Fibroblast of lung (primary cell): ENCODE measurements around the gene NDUFS8. TPM values are rescaled to one million over a fixed set of nuclear protein-coding genes. Genes with fewer than 3 reads are reported as not detected.

Experiments used
- DNase-seq, 2 donors: peaks; one replicate each; pipeline versions ENCODE4 v3.0.0 to v3.0.0-alpha.2; 2010; ENCODE audit warnings: low read depth in 2 of 2
- H2AFZ ChIP-seq: 2 replicates; pipeline ENCODE4 v1.5.1; 2012; ENCODE audit warnings: low read length, control low read depth, inconsistent platforms
- H3K27ac ChIP-seq: 2 replicates; pipeline ENCODE4 v1.5.1; 2011; ENCODE audit warnings: low read length, control low read depth; ENCODE audit not compliant: insufficient read depth
- H3K27me3 ChIP-seq: 2 replicates; pipeline ENCODE4 v1.5.1; 2011; ENCODE audit warnings: mild to moderate bottlenecking, low read length; ENCODE audit not compliant: control insufficient read depth, insufficient read depth
- H3K36me3 ChIP-seq: 2 replicates; pipeline ENCODE4 v1.5.1; 2011; ENCODE audit warnings: low read length; ENCODE audit not compliant: control insufficient read depth, insufficient read depth
- H3K4me1 ChIP-seq: 2 replicates; pipeline ENCODE4 v1.5.1; 2011; ENCODE audit warnings: low read length; ENCODE audit not compliant: control insufficient read depth, insufficient read depth; ENCODE audit errors: extremely low read depth
- H3K4me2 ChIP-seq: 2 replicates; pipeline ENCODE4 v1.5.1; 2011; ENCODE audit warnings: low read length, control low read depth; ENCODE audit not compliant: insufficient read depth; ENCODE audit errors: extremely low read depth
- H3K4me3 ChIP-seq, 4 experiments: fragments of 200-600 bp in 1 of 4; sonication (generic) in 1 of 4; replicated peaks in 1 of 4; 2 replicates each; pipeline ENCODE4 v1.5.1; 2011 to 2016; ENCODE audit warnings: low read length in 4 of 4, low read depth in 3 of 4, mild to moderate bottlenecking in 3 of 4, control low read depth in 2 of 4, inconsistent platforms in 1 of 4, mixed read lengths in 1 of 4; ENCODE audit not compliant: insufficient read depth in 1 of 4; ENCODE audit errors: control extremely low read depth in 1 of 4
- H3K79me2 ChIP-seq: 2 replicates; pipeline ENCODE4 v1.5.1; 2012; ENCODE audit warnings: mild to moderate bottlenecking, low read length, inconsistent platforms; ENCODE audit not compliant: control insufficient read depth, insufficient read depth
- H3K9ac ChIP-seq: 2 replicates; pipeline ENCODE4 v1.5.1; 2011; ENCODE audit warnings: mild to moderate bottlenecking, low read length, control low read depth; ENCODE audit not compliant: insufficient read depth
- H3K9me3 ChIP-seq: 2 replicates; pipeline ENCODE4 v1.5.1; 2012; ENCODE audit warnings: low read depth, low read length; ENCODE audit not compliant: control insufficient read depth, insufficient read depth
- H4K20me1 ChIP-seq: 2 replicates; pipeline ENCODE4 v1.5.1; 2011; ENCODE audit warnings: low read length; ENCODE audit not compliant: control insufficient read depth, insufficient read depth; ENCODE audit errors: extremely low read depth
- EZH2 ChIP-seq: IDR thresholded peaks from 2 replicates; pipeline ENCODE4 v1.5.1; 2012; ENCODE audit warnings: low read length, control low read depth, mild to moderate bottlenecking; ENCODE audit errors: missing control alignments
- polyA plus RNA-seq, 2 donors: library from polyadenylated mRNA; depleted of rRNA in 1 of 2; stranded (reverse) in 1 of 2; unstranded in 1 of 2; fragments of >200 nt; gene quantifications; 2 replicates each; pipeline ENCODE4 v1.2.1, GENCODE V29; 2011 to 2012; ENCODE audit warnings: missing spikeins in 1 of 2
- total RNA-seq: library from RNA; depleted of rRNA; stranded (reverse); fragments of >200 nt; gene quantifications from 2 replicates; pipeline ENCODE4 v1.2.1, GENCODE V29; 2014
- TF ChIP-seq, protein P1 (sequence below), 2 donors: IDR thresholded peaks in 1 of 2; conservative IDR thresholded peaks in 1 of 2; 1 replicate in 1 of 2; 2 replicates in 1 of 2; pipeline ENCODE4 v1.5.1; 2011 to 2012; ENCODE audit warnings: low read length in 2 of 2, control low read depth in 1 of 2, inconsistent platforms in 1 of 2, low read depth in 1 of 2, mild to moderate bottlenecking in 1 of 2

Gene NDUFS8
- total and polyA plus RNA-seq, 2 donors (not counting 1 experiment from before 2014, with no cell fraction given), result 36.3 to 148 TPM

DNA sequence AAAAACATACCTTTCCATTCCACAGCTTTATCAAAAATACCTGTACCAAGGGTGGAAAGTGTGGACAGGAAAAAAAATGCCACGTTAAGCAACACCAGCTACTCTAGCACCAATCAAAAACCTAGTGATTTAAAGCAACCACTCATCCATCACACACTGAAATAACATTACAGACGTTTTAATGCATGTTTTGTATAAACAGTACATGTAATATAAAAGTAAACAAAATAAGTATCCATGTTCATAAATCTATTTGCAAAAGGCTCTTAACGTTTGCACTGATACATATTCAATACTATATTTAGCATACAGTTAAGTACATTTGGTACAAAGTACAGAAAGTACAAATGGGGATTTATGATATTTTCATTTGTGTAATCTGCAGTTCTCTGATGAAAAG, 52.0 kb downstream of the NDUFS8 start:
- Histone ChIP-seq H4K20me1 (no peaks in the 10 kb centered on the region), H3K79me2 (no peaks in the 10 kb centered on the region), H2AFZ (no peak overlapping the region), H3K36me3 (no peaks in the 10 kb centered on the region), H3K4me1 (no peaks in the 10 kb centered on the region), H3K27me3 (no peaks in the 10 kb centered on the region), H3K4me2 (no peak overlapping the region), H3K4me3 (no peak overlapping the region), H3K9me3 (no peaks in the 10 kb centered on the region), H3K27ac (no peak overlapping the region), H3K9ac (no peak overlapping the region)
- TF ChIP-seq, protein P1, sequence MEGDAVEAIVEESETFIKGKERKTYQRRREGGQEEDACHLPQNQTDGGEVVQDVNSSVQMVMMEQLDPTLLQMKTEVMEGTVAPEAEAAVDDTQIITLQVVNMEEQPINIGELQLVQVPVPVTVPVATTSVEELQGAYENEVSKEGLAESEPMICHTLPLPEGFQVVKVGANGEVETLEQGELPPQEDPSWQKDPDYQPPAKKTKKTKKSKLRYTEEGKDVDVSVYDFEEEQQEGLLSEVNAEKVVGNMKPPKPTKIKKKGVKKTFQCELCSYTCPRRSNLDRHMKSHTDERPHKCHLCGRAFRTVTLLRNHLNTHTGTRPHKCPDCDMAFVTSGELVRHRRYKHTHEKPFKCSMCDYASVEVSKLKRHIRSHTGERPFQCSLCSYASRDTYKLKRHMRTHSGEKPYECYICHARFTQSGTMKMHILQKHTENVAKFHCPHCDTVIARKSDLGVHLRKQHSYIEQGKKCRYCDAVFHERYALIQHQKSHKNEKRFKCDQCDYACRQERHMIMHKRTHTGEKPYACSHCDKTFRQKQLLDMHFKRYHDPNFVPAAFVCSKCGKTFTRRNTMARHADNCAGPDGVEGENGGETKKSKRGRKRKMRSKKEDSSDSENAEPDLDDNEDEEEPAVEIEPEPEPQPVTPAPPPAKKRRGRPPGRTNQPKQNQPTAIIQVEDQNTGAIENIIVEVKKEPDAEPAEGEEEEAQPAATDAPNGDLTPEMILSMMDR (conservative IDR thresholded peaks at IDR 0.05 in 1 of 2, IDR thresholded peaks at IDR 0.05 in 1 of 2; ENCODE audit: low read depth in 1 of 2, low read length in 2 of 2), result no peak
- TF ChIP-seq EZH2, result no peak
- peak in 1 of 2 donors; percentile 15 for DNase-seq

GRCh38 chr11:68083517-68083916, 53.0 kb downstream of the NDUFS8 start:
- no peak overlapping the region for H3K27ac ChIP-seq
- H2AFZ ChIP-seq, result no peak overlapping the region
- H3K4me3 ChIP-seq, result no peak overlapping the region
- no peaks in the 10 kb centered on the region for H3K4me1 ChIP-seq
- H3K9ac ChIP-seq, result no peak overlapping the region
- no peaks in the 10 kb centered on the region for H3K79me2 ChIP-seq
- DNase-seq, result no peak
- H4K20me1 ChIP-seq, result no peaks in the 10 kb centered on the region
- TF ChIP-seq, protein P1 (conservative IDR thresholded peaks at IDR 0.05 in 1 of 2, IDR thresholded peaks at IDR 0.05 in 1 of 2; ENCODE audit: low read depth in 1 of 2, low read length in 2 of 2), result no peak
- no peak for TF ChIP-seq EZH2
- H3K4me2 ChIP-seq, result no peak overlapping the region
- no peaks in the 10 kb centered on the region for H3K36me3 ChIP-seq
- H3K9me3 ChIP-seq, result no peaks in the 10 kb centered on the region
- H3K27me3 ChIP-seq, result no peaks in the 10 kb centered on the region

Other genes with a start within 250 kb of the NDUFS8 start
- 20.0 and 20.5 TPM in 2 replicates for gene UNC93B1, start 26.6 kb upstream of the NDUFS8 start, total RNA-seq
- 11.5 and 15.7 TPM in 2 replicates for gene UNC93B1, start 26.6 kb upstream of the NDUFS8 start, polyA plus RNA-seq
- 24.9 and 57.6 TPM in 2 replicates for gene ALDH3B1, start 20.4 kb upstream of the NDUFS8 start, total RNA-seq
- 19.1 and 39.0 TPM in 2 replicates for gene ALDH3B1, start 20.4 kb upstream of the NDUFS8 start, polyA plus RNA-seq
- 42.1 and 46.2 TPM in 2 replicates for gene TCIRG1, start 8.3 kb downstream of the NDUFS8 start, total RNA-seq
- gene TCIRG1, start 8.3 kb downstream of the NDUFS8 start, polyA plus RNA-seq, result 24.7 and 26.7 TPM in 2 replicates
- 8.0 and 8.4 TPM in 2 replicates for gene CHKA, start 90.7 kb downstream of the NDUFS8 start, total RNA-seq
- 7.2 and 7.4 TPM in 2 replicates for gene CHKA, start 90.7 kb downstream of the NDUFS8 start, polyA plus RNA-seq
- gene KMT5B, start 182.6 kb downstream of the NDUFS8 start, total RNA-seq, result 23.4 and 24.3 TPM in 2 replicates
- gene KMT5B, start 182.6 kb downstream of the NDUFS8 start, polyA plus RNA-seq, result 9.3 and 13.0 TPM in 2 replicates
- gene C11orf24, start 241.3 kb downstream of the NDUFS8 start, total RNA-seq, result 14.1 and 25.4 TPM in 2 replicates
- 45.6 TPM in 2 replicates for gene C11orf24, start 241.3 kb downstream of the NDUFS8 start, polyA plus RNA-seq